Natural killer cell (primary cell): ENCODE data around the gene SAMD11. TPM values are rescaled to one million over a fixed set of nuclear protein-coding genes. Genes with fewer than 3 reads are reported as not detected.
A peak's percentile ranks its signal among the peaks of the same experiment; 100 is the strongest.

Experiments used
- ATAC-seq, 3 donors: fragments of 150-1000 bp in 2 of 3; fragments of 200-7000 bp in 1 of 3; cut with Tn5 transposase; 1 replicate in 1 of 3; 2 replicates in 2 of 3; pipeline ENCODE4 v1.10.0; 2021; ENCODE audit warnings: mild to moderate bottlenecking in 2 of 3, moderate library complexity in 2 of 3
- DNase-seq, 2 donors: peaks; one replicate each; pipeline versions ENCODE4 v3.0.0 to v3.0.0-alpha.2; 2013 to 2021; ENCODE audit warnings: mixed read lengths in 1 of 2
- H3K27ac ChIP-seq: one replicate; pipeline ENCODE4 v1.5.1; 2013; ENCODE audit warnings: mild to moderate bottlenecking, low read length
- H3K27me3 ChIP-seq: one replicate; pipeline ENCODE4 v1.6.1; 2013; ENCODE audit warnings: low read length; ENCODE audit not compliant: control insufficient read depth, insufficient read depth
- H3K36me3 ChIP-seq: one replicate; pipeline ENCODE4 v1.6.1; 2013; ENCODE audit warnings: low read length; ENCODE audit not compliant: control insufficient read depth, insufficient read depth
- H3K4me1 ChIP-seq: one replicate; pipeline ENCODE4 v1.6.1; 2013; ENCODE audit warnings: low read length; ENCODE audit not compliant: control insufficient read depth, insufficient read depth
- H3K4me3 ChIP-seq: one replicate; pipeline ENCODE4 v1.5.1; 2013; ENCODE audit warnings: low read length
- H3K9me3 ChIP-seq: one replicate; pipeline ENCODE4 v1.6.1; 2013; ENCODE audit warnings: low read length; ENCODE audit not compliant: control insufficient read depth, insufficient read depth
- H3K27ac Mint-ChIP-seq, 2 donors: one replicate each; pipeline ENCODE4 v1.8.0; 2022; ENCODE audit warnings: mild to moderate bottlenecking in 2 of 2, mixed read lengths in 2 of 2, moderate library complexity in 1 of 2
- H3K27me3 Mint-ChIP-seq, 2 donors: one replicate each; pipeline ENCODE4 v1.8.0; 2022; ENCODE audit warnings: low read depth in 2 of 2, mixed read lengths in 2 of 2
- H3K36me3 Mint-ChIP-seq: one replicate; pipeline ENCODE4 v1.8.0; 2022; ENCODE audit warnings: mixed read lengths
- H3K4me1 Mint-ChIP-seq, 2 donors: one replicate each; pipeline ENCODE4 v1.8.0; 2022; ENCODE audit warnings: mixed read lengths in 2 of 2
- H3K4me3 Mint-ChIP-seq: one replicate; pipeline ENCODE4 v1.8.0; 2022; ENCODE audit warnings: mild to moderate bottlenecking, moderate library complexity, mixed read lengths
- H3K9me3 Mint-ChIP-seq, 2 donors: one replicate each; pipeline ENCODE4 v1.8.0; 2022; ENCODE audit warnings: mixed read lengths in 2 of 2
- WGBS: methylation state at CpG from one replicate; pipeline ENCODE4 v1.1.7; 2013; ENCODE audit warnings: missing lambda C conversion rate; ENCODE audit not compliant: insufficient coverage; 5-methylcytosine and 5-hydroxymethylcytosine counted together
- intact Hi-C: fragments of 100-400 bp; cut with micrococcal nuclease; formaldehyde crosslinking; loops from one replicate; pipeline ENCODE4 v1.14.2; 2022
- total RNA-seq, 4 donors: library from RNA; stranded (reverse); fragments of 120-200 nt in 1 of 4; gene quantifications; one replicate each; pipeline versions ENCODE4 v1.2.3 to v1.2.4, GENCODE V29; 2013 to 2022
- TF ChIP-seq, protein P1 (sequence below): fragments of 200-600 bp; IDR thresholded peaks from one replicate; pipeline ENCODE4 v1.8.0; 2022; ENCODE audit warnings: antibody characterized with exemption

Gene SAMD11
- total RNA-seq, 3 donors from 2014 or later (not counting 1 experiment from before 2014, with no cell fraction given): not detected

DNA sequence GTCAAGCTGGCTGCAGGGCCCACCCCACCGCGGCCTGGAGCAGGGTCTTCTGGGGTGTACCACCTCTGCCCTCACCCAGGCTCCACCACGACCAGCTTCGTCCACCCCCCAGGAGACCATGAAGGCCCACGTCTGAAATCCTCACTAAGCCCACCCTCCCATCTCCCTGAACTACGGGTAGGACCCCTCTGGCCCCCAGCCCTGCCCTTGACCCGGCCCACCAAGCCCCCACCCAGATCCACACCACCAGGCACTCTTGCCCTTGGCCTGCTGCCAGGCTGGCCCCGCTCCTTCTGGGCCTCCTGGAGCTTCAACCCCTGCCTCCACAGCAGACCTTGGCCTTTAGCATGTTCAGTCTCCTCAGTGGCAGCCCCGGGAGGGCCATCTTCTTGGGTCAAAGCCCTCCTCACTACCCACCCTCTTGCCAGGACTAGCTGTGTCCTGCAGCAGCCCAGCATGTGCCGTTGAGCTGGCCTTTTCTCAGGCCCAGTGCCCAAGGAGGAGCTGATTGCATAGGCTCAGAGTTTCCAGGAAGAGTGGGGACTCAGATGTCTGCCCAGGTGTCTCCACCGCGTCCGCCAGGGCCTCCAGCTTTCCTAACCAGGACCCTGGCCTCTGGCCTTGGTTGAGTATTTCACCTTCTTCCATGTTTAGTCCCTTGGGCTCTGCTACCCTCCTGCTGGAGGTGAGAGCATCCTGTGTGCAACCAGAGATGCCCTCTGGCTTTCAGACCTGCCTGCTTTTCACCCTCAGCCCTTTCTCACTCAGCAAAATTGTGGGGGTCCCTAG is 17.7 kb upstream of the SAMD11 start:
- no peaks in the 10 kb centered on the region for H3K9me3 Mint-ChIP-seq
- peaks cover 6 to 12% of the 10 kb centered on the region in 2 donors for H3K4me1 Mint-ChIP-seq
- no peaks in the 10 kb centered on the region for H3K36me3 ChIP-seq
- peaks cover 4 to 20% of the 10 kb centered on the region in 2 donors for H3K27me3 Mint-ChIP-seq
- ATAC-seq (no peak), DNase-seq (peak in 1 of 2 donors; percentile 15)
- TF ChIP-seq, protein P1, sequence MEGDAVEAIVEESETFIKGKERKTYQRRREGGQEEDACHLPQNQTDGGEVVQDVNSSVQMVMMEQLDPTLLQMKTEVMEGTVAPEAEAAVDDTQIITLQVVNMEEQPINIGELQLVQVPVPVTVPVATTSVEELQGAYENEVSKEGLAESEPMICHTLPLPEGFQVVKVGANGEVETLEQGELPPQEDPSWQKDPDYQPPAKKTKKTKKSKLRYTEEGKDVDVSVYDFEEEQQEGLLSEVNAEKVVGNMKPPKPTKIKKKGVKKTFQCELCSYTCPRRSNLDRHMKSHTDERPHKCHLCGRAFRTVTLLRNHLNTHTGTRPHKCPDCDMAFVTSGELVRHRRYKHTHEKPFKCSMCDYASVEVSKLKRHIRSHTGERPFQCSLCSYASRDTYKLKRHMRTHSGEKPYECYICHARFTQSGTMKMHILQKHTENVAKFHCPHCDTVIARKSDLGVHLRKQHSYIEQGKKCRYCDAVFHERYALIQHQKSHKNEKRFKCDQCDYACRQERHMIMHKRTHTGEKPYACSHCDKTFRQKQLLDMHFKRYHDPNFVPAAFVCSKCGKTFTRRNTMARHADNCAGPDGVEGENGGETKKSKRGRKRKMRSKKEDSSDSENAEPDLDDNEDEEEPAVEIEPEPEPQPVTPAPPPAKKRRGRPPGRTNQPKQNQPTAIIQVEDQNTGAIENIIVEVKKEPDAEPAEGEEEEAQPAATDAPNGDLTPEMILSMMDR: no peak
- H3K27ac Mint-ChIP-seq: no peak overlapping the region
- peaks cover 16% of the 10 kb centered on the region for H3K4me1 ChIP-seq
- intact Hi-C loops: no loop called here
- H3K36me3 Mint-ChIP-seq: no peaks in the 10 kb centered on the region
- H3K27ac ChIP-seq: no peak overlapping the region
- no peaks in the 10 kb centered on the region for H3K9me3 ChIP-seq
- peak overlapping the region; percentile 71 for H3K4me3 Mint-ChIP-seq
- peaks cover 11% of the 10 kb centered on the region for H3K27me3 ChIP-seq
- 79% methylated on average over 13 of the region's 13 CpGs for WGBS
- no peak overlapping the region for H3K4me3 ChIP-seq

DNA sequence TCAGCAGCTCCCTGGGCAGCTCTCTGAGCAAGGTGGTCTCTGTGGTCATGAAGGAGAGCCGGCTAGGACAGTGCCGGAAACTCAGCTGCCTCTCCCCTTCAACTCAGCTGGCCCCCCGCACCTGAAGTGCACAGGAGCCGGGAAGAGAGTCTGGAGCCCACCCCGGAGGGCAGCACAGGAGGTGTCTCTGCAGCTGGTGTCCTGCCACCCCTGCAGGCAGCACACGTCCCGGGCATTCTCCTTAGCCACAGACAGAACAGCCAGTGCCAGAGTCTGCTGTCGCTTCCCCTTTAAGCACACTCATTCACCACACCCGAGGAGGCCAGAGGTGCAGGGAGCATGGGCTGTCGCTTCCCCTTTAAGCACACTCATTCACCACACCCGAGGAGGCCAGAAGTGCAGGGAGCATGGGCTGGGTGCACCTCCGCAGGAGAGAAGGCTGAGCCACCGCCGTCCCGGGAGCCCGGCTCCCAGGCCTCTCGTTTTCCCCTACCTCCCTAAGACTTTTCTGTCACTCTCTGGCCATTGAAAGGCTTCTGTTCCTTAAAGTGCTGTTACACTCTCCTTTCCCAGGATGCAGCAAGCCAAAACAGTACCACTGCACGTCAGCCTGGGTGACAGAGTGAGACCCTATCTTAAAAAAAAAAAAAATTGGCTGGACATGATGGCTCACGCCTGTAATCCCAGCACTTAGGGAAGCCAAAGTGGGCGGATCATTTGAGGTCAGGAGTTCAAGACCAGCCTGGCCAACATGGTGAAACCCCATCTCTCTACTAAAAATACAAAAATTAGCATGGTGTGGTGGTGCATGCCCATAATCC is 16.9 kb upstream of the SAMD11 start:
- intact Hi-C loops: no loop called here
- Histone ChIP-seq H3K4me1 (peaks cover 16% of the 10 kb centered on the region), H3K4me3 (no peak overlapping the region), H3K27ac (no peak overlapping the region), H3K9me3 (no peaks in the 10 kb centered on the region), H3K36me3 (no peaks in the 10 kb centered on the region), H3K27me3 (peaks cover 11% of the 10 kb centered on the region)
- H3K27me3 Mint-ChIP-seq: peaks cover 9 to 25% of the 10 kb centered on the region in 2 donors
- peak overlapping the region; percentile 47 for H3K4me3 Mint-ChIP-seq
- 25% methylated on average over 20 of the region's 20 CpGs for WGBS
- H3K36me3 Mint-ChIP-seq: no peaks in the 10 kb centered on the region
- TF ChIP-seq, protein P1: no peak
- peaks cover 6 to 12% of the 10 kb centered on the region in 2 donors for H3K4me1 Mint-ChIP-seq
- ATAC-seq: no peak
- peak in 1 of 2 donors; percentile 15 for DNase-seq
- no peaks in the 10 kb centered on the region for H3K9me3 Mint-ChIP-seq
- no peak overlapping the region for H3K27ac Mint-ChIP-seq

DNA sequence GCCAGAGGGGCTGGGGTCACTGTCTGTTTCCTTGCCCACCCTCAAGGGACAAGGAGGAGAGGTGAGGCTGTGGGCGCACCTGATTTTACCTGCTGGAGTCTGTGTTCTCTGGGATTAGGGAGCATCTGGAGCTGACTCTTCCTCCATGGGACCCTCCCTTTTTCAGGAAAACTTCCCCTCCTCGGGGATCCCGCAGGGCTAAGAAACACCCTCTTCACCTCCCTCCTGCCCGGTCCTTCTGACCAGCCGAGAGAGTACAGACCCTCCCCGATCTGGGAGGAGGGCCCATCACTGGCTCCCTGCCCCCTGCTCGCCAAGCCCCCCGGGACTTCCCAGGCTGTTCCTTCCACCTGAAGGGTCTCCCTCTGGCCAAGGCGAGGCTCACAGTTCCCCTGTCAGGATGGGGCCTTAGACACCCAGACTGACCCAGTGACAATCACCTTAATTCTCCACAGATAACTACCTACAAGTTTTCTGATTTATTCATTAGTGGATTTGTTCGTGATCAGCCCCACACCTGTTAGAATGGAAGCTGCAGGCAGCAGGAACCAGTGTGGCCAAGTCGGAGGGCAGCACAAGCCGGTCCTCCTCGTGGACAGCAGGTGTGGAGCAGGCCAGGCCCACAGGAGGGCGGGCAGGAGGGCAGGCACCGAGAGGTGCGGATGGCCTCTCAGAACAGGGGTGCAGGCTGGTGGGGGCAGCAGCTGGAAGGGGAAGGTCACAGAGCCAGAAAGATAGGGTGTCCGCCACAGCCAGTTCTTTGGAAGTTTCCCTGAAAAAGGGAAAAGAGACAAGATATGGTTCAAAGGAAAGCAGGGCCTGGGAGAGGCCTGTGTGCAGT is 15.9 kb upstream of the SAMD11 start:
- H3K36me3 ChIP-seq: no peaks in the 10 kb centered on the region
- Mint-ChIP-seq H3K27ac (no peak overlapping the region), H3K9me3 (no peaks in the 10 kb centered on the region), H3K4me1 (peaks cover 6 to 12% of the 10 kb centered on the region in 2 donors), H3K36me3 (no peaks in the 10 kb centered on the region), H3K4me3 (peak overlapping the region; percentile 28), H3K27me3 (peaks cover 17 to 30% of the 10 kb centered on the region in 2 donors)
- H3K27me3 ChIP-seq: peaks cover 12% of the 10 kb centered on the region
- TF ChIP-seq, protein P1: no peak
- no peak overlapping the region for H3K4me3 ChIP-seq
- DNase-seq (peak in 1 of 2 donors; percentile 15), ATAC-seq (no peak)
- WGBS: 94% methylated on average over 17 of the region's 17 CpGs
- H3K9me3 ChIP-seq: no peaks in the 10 kb centered on the region
- no peak overlapping the region for H3K27ac ChIP-seq
- intact Hi-C loops: no loop called here
- H3K4me1 ChIP-seq: peaks cover 16% of the 10 kb centered on the region
